ENCODE measurements around the gene UBE2G1.

The UBE2G1 gene

GRCh38 chr17:4333041-4333440 is 33.4 kb downstream of the UBE2G1 start:
- DNase-seq: no peak

- DNase-seq: no peak
Measured at GRCh38 chr17:4332296-4332970, 34.0 kb downstream of the UBE2G1 start.

- DNase-seq: no peak
Measured at GRCh38 chr17:4331614-4332013, 34.9 kb downstream of the UBE2G1 start.

- DNase-seq: no peak
Measured at GRCh38 chr17:4329838-4330237, 36.6 kb downstream of the UBE2G1 start.

GRCh38 chr17:4327606-4328005 is 38.9 kb downstream of the UBE2G1 start:
- DNase-seq: no peak

GRCh38 chr17:4326608-4327007 is 39.9 kb downstream of the UBE2G1 start:
- DNase-seq: no peak

- DNase-seq: no peak
Measured at GRCh38 chr17:4326112-4326511, 40.4 kb downstream of the UBE2G1 start.

- no peak for DNase-seq
Measured at GRCh38 chr17:4324463-4324862, 42.0 kb downstream of the UBE2G1 start.

- no peak for DNase-seq
Measured at GRCh38 chr17:4319221-4319620, 47.3 kb downstream of the UBE2G1 start.

GRCh38 chr17:4318596-4318995 is 47.9 kb downstream of the UBE2G1 start:
- no peak for DNase-seq

GRCh38 chr17:4318186-4318585 is 48.3 kb downstream of the UBE2G1 start:
- DNase-seq: no peak

GRCh38 chr17:4317610-4318009 is 48.9 kb downstream of the UBE2G1 start:
- DNase-seq: no peak

- DNase-seq: no peak
Measured at GRCh38 chr17:4316648-4317047, 49.8 kb downstream of the UBE2G1 start.

- no peak for DNase-seq
Measured at GRCh38 chr17:4314618-4315017, 51.9 kb downstream of the UBE2G1 start.

GRCh38 chr17:4314179-4314578 is 52.3 kb downstream of the UBE2G1 start:
- DNase-seq: no peak

- no peak for DNase-seq
Measured at GRCh38 chr17:4313221-4314114, 53.0 kb downstream of the UBE2G1 start.

- no peak for DNase-seq
Measured at GRCh38 chr17:4310354-4311060, 56.0 kb downstream of the UBE2G1 start.

- DNase-seq: no peak
Measured at GRCh38 chr17:4309897-4310296, 56.6 kb downstream of the UBE2G1 start.

- DNase-seq: no peak
Measured at GRCh38 chr17:4307179-4307930, 59.1 kb downstream of the UBE2G1 start.

GRCh38 chr17:4305224-4305623 is 61.3 kb downstream of the UBE2G1 start:
- DNase-seq: no peak

GRCh38 chr17:4304417-4305027 is 62.0 kb downstream of the UBE2G1 start:
- DNase-seq: peak; percentile 70

GRCh38 chr17:4301066-4301465 is 65.4 kb downstream of the UBE2G1 start:
- DNase-seq: no peak
